ENCODE measurements around the gene INTS2.

- no peak for TF ChIP-seq TSHZ2 (CRISPR knock-in tag; IDR thresholded peaks at IDR 0.05)
- no peak for TF ChIP-seq OSR1 (CRISPR knock-in tag; IDR thresholded peaks at IDR 0.05)
- TF ChIP-seq ZNF565 (CRISPR knock-in tag; conservative IDR thresholded peaks at IDR 0.05; ENCODE audit: low read depth): no peak
- no peak for TF ChIP-seq ZFP3 (CRISPR knock-in tag; IDR thresholded peaks at IDR 0.05)
- no peak for TF ChIP-seq TCF4 (CRISPR knock-in tag; IDR thresholded peaks at IDR 0.05; ENCODE audit: borderline replicate concordance)
- TF ChIP-seq TOX (CRISPR knock-in tag; IDR thresholded peaks at IDR 0.05; ENCODE audit: borderline replicate concordance): no peak
- TF ChIP-seq, protein P1, sequence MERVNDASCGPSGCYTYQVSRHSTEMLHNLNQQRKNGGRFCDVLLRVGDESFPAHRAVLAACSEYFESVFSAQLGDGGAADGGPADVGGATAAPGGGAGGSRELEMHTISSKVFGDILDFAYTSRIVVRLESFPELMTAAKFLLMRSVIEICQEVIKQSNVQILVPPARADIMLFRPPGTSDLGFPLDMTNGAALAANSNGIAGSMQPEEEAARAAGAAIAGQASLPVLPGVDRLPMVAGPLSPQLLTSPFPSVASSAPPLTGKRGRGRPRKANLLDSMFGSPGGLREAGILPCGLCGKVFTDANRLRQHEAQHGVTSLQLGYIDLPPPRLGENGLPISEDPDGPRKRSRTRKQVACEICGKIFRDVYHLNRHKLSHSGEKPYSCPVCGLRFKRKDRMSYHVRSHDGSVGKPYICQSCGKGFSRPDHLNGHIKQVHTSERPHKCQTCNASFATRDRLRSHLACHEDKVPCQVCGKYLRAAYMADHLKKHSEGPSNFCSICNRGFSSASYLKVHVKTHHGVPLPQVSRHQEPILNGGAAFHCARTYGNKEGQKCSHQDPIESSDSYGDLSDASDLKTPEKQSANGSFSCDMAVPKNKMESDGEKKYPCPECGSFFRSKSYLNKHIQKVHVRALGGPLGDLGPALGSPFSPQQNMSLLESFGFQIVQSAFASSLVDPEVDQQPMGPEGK (CRISPR knock-in tag; IDR thresholded peaks at IDR 0.05; ENCODE audit: borderline replicate concordance): no peak
Measured at GRCh38 chr17:61839300-61839786, 88.4 kb downstream of the INTS2 start.
